Glutamatergic neuron (in vitro differentiated cells): ENCODE measurements around the gene ZNF853. TPM values are rescaled to one million over a fixed set of nuclear protein-coding genes. Genes with fewer than 3 reads are reported as not detected.
"Not testable (repeated sequence)": the region's sequence is repeated elsewhere in the genome, so short reads cannot be mapped to it uniquely, and the experiment has no call there.

Experiments used
- DNase-seq: peaks from one replicate; pipeline ENCODE4 v3.0.0; 2022
- H3K27ac Mint-ChIP-seq: one replicate; pipeline ENCODE4 v1.8.0; 2020; ENCODE audit warnings: mild to moderate bottlenecking, mixed read lengths, inconsistent platforms; ENCODE audit not compliant: unreplicated experiment
- H3K27me3 Mint-ChIP-seq: one replicate; pipeline ENCODE4 v1.8.0; 2020; ENCODE audit warnings: mild to moderate bottlenecking, moderate library complexity, mixed read lengths, inconsistent platforms; ENCODE audit not compliant: unreplicated experiment
- H3K36me3 Mint-ChIP-seq: one replicate; pipeline ENCODE4 v1.8.0; 2020; ENCODE audit warnings: mild to moderate bottlenecking, mixed read lengths, inconsistent platforms; ENCODE audit not compliant: unreplicated experiment
- H3K4me1 Mint-ChIP-seq: one replicate; pipeline ENCODE4 v1.8.0; 2020; ENCODE audit warnings: mild to moderate bottlenecking, low read depth, mixed read lengths, inconsistent platforms; ENCODE audit not compliant: unreplicated experiment
- H3K4me3 Mint-ChIP-seq: one replicate; pipeline ENCODE4 v1.8.0; 2020; ENCODE audit warnings: mild to moderate bottlenecking, mixed read lengths, inconsistent platforms; ENCODE audit not compliant: unreplicated experiment
- H3K9me3 Mint-ChIP-seq: one replicate; pipeline ENCODE4 v1.8.0; 2020; ENCODE audit warnings: mild to moderate bottlenecking, moderate library complexity, mixed read lengths, inconsistent platforms; ENCODE audit not compliant: unreplicated experiment
- CTCF ChIP-seq: fragments of 200-600 bp; sonication (generic); IDR thresholded peaks from one replicate; pipeline ENCODE4 v1.5.0; 2021; ENCODE audit not compliant: partially characterized antibody, unreplicated experiment
- total RNA-seq: library from RNA; stranded (reverse); fragmentation: NEBNext Ultra II Directional; extraction: Animal tissue kit (Norgen Biotek cat#: 25700); gene quantifications from one replicate; pipeline ENCODE4 v1.2.1, GENCODE V29; 2021; ENCODE audit not compliant: unreplicated experiment

Gene ZNF853
- total RNA-seq, 1 donor from 2014 or later, result 5.5 TPM

- H3K36me3 Mint-ChIP-seq, result no peaks in the 10 kb centered on the region
- H3K27me3 Mint-ChIP-seq, result no peaks in the 10 kb centered on the region
- H3K27ac Mint-ChIP-seq, result no peak overlapping the region
- no peak for TF ChIP-seq CTCF
- peak overlapping the region; percentile 32 for H3K4me3 Mint-ChIP-seq
- DNase-seq, result no peak
- no peaks in the 10 kb centered on the region for H3K4me1 Mint-ChIP-seq
- peaks cover 4% of the 10 kb centered on the region for H3K9me3 Mint-ChIP-seq
These were observed 40.0 kb upstream of the ZNF853 start for GRCh38 chr7:6575281-6576023.

DNA sequence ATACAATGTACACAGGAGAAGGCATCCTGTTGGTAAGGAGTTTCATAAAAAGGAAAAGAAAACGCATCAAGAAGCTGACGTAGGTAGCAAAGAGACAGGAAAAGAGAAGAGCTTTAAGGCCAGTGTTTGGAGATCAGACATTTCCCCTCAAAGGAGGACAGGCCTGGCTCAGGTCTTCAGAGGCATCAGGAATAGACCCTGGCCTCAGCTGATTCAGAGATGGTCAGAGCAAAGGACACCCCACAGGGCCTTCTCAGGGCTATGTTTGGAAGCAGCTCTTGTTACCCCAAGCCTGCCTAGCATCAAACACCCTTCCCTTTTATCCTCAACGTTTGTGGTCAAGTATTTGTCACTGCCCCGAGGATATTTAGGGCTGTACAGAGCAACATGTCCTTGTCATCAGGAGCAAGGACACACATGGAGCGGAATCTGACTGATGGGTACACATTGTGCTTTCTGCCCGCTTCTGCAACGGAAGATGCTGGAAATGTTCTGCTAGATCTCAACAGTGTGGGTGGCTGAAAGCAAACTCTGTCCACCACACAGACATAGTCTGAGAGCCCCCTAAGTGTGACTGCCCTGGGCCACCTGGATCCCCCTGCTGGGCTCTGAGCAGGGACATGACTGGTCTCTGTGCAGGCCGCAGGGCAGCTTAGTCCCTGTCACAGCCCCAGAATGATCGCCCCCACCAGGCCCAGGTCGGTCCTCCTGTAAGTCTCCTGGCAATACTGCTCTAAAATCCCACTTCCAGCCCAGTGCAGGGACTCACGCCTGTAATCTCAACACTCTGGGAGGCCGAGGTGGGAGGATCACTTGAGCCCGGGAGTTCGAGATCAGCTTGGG is 39.2 kb upstream of the ZNF853 start:
- H3K9me3 Mint-ChIP-seq, result peaks cover 4% of the 10 kb centered on the region
- no peak overlapping the region for H3K27ac Mint-ChIP-seq
- no peaks in the 10 kb centered on the region for H3K4me1 Mint-ChIP-seq
- TF ChIP-seq CTCF, result no peak
- no peak for DNase-seq
- peaks cover 2% of the 10 kb centered on the region for H3K36me3 Mint-ChIP-seq
- H3K27me3 Mint-ChIP-seq, result no peaks in the 10 kb centered on the region
- peak overlapping the region; percentile 46 for H3K4me3 Mint-ChIP-seq

GRCh38 chr7:6576867-6577368 is 38.5 kb upstream of the ZNF853 start:
- H3K27ac Mint-ChIP-seq, DNase-seq, H3K9me3 Mint-ChIP-seq, H3K4me1 Mint-ChIP-seq, H3K27me3 Mint-ChIP-seq, H3K36me3 Mint-ChIP-seq: not testable (repeated sequence)
- peak overlapping the region; percentile 68 for H3K4me3 Mint-ChIP-seq

- Mint-ChIP-seq H3K4me1 (no peaks in the 10 kb centered on the region), H3K4me3 (peak within 1 kb of the TSS; percentile 91), H3K9me3 (peaks cover 4% of the 10 kb centered on the region), H3K27ac (peak within 1 kb of the TSS; percentile 86), H3K36me3 (peaks cover 4% of the 10 kb centered on the region), H3K27me3 (no peaks in the 10 kb centered on the region)
- peak; percentile 92 for DNase-seq
- no peak for TF ChIP-seq CTCF
These were observed 37.9 kb upstream of the ZNF853 start, which contains the start of gene ZDHHC4 for GRCh38 chr7:6577369-6578113. ZDHHC4 (plus strand) TSS chr7:6577454; CDS start chr7:6580562, 3,108 bp downstream.
